Kidney (tissue), 14 donors: ENCODE results near the gene RRM2. TPM values are rescaled to one million over a fixed set of nuclear protein-coding genes. Genes with fewer than 3 reads are reported as not detected.

ENCODE experiments used
- DNase-seq, 5 donors: peaks; one replicate each; pipeline ENCODE4 v3.0.0-alpha.2; 2013 to 2020
- FAIRE-seq: peaks from 2 replicates; lab custom pipeline; 2012; peaks lifted over from hg19 to GRCh38; lab: Jason Lieb, UNC
- H3K27ac ChIP-seq, 2 donors: one replicate each; pipeline ENCODE4 v1.7.0; 2013; ENCODE audit warnings: low read depth in 2 of 2, low read length in 2 of 2, inconsistent platforms in 1 of 2
- H3K27me3 ChIP-seq: one replicate; pipeline ENCODE4 v1.7.1; 2013; ENCODE audit warnings: low read length, inconsistent platforms; ENCODE audit not compliant: control insufficient read depth, insufficient read depth
- H3K36me3 ChIP-seq, 3 donors: one replicate each; pipeline versions ENCODE4 v1.7.0 to v1.7.1; 2013; ENCODE audit warnings: low read length in 3 of 3, control low read depth in 1 of 3, inconsistent platforms in 1 of 3; ENCODE audit not compliant: insufficient read depth in 3 of 3, control insufficient read depth in 2 of 3
- H3K4me1 ChIP-seq, 3 donors: one replicate each; pipeline versions ENCODE4 v1.7.0 to v1.7.1; 2013; ENCODE audit warnings: low read length in 3 of 3, inconsistent platforms in 1 of 3, low read depth in 1 of 3; ENCODE audit not compliant: control insufficient read depth in 2 of 3, insufficient read depth in 2 of 3
- H3K4me3 ChIP-seq, 3 donors: one replicate each; pipeline versions ENCODE4 v1.7.0 to v1.8.1; 2013; ENCODE audit warnings: low read length in 3 of 3, control low read depth in 1 of 3, inconsistent platforms in 1 of 3
- H3K9ac ChIP-seq, 3 donors: one replicate each; pipeline versions ENCODE4 v1.7.0 to v1.7.1; 2013; ENCODE audit warnings: low read length in 3 of 3, control low read depth in 1 of 3, inconsistent platforms in 1 of 3
- H3K9me3 ChIP-seq, 3 donors: one replicate each; pipeline versions ENCODE4 v1.7.0 to v1.7.1; 2013; ENCODE audit warnings: low read length in 3 of 3, control low read depth in 1 of 3, inconsistent platforms in 1 of 3; ENCODE audit not compliant: control insufficient read depth in 2 of 3, insufficient read depth in 1 of 3
- intact Hi-C: fragments of 100-400 bp; cut with DNase I; formaldehyde crosslinking; loops from one replicate; pipeline ENCODE4 v1.11.1; 2022
- polyA plus RNA-seq: library from polyadenylated mRNA; stranded (reverse); fragments of 350-450 nt; fragmentation: Illumina TruSeq; extraction: RNeasy Lipid Tissue Mini Kit (QIAGEN cat#74804); gene quantifications from one replicate; pipeline ENCODE4 v1.2.3, GENCODE V29; 2014; ENCODE audit warnings: low read depth, low replicate concordance; ENCODE audit not compliant: insufficient read depth
- total RNA-seq: library from RNA; stranded (reverse); fragmentation: NEBNext Ultra II Directional; extraction: Animal tissue kit (Norgen Biotek cat#: 25700); gene quantifications from one replicate; pipeline ENCODE4 v1.2.1, GENCODE V29; 2021
- TF ChIP-seq, protein P1 (sequence below): IDR thresholded peaks from 3 replicates; pipeline ENCODE4 v1.5.1; 2012; ENCODE audit warnings: mild to moderate bottlenecking, moderate library complexity, borderline replicate concordance; ENCODE audit not compliant: insufficient read depth; ENCODE audit errors: extremely low read depth
- donor health status: control.
- donor health status: control.
- donor health status: control.
- donor health status: control.
- donor health status: control.
- donor health status: DM: yes; HTN: yes; CAD: no.
- donor health status: Normal renal cell carcinoma (clear cell type).

Gene RRM2
- total and polyA plus RNA-seq, 2 donors from 2014 or later, result 3.6 to 5.5 TPM

DNA sequence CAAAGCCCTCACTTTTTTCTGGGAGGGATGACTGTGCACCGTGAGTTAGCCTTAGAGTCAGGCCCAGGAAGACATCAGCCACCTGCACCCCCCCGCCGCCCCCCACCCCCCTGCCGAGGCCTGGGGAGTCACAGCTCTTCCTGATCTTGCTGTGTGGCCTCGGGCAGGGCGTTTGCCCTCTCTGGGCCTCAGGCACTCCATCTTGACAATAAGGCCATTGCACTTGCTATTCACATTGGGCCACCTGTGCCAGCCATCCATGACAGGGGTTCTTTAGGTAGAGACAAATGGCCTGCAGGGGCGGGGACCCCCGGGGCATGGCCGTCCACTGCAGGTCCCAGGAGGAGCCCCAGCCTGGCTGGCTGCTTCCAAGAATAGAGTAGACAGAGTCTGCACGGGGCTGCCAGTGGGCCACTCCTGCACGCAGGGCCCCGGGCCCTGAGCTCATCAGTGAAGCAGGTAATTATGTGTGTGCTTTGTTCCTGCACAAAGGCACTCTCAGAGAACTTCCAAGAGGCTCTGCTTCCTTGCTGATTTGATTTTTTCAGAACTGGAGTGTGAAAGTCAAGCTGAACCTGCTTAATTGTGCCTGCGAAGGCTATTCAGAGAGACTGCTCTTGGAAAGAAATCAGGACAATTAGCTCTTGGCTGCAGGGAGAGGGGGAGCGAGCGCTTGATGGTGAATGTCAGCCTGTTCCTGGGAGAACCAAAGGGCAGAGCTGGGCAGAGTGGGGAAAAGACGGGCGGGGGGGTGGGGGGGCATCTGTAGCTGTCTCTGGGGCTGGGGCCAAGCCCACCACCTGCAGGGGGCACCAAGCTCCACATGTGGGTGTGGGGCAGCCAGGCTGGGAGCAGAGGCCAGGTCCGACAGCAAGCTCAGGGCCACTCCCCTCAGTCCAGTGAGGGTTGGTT lies 40.3 kb downstream of the RRM2 start:
- Histone ChIP-seq H3K9ac (no peak overlapping the region), H3K4me1 (no peaks in the 10 kb centered on the region), H3K27me3 (no peaks in the 10 kb centered on the region), H3K27ac (no peak overlapping the region), H3K4me3 (no peak overlapping the region), H3K36me3 (no peaks in the 10 kb centered on the region), H3K9me3 (no peaks in the 10 kb centered on the region)
- intact Hi-C loops, result no loop called here
- DNase-seq (peak in 4 of 5 donors; percentile 52 to 73 (median 62)), FAIRE-seq (no peak)
- TF ChIP-seq, protein P1, sequence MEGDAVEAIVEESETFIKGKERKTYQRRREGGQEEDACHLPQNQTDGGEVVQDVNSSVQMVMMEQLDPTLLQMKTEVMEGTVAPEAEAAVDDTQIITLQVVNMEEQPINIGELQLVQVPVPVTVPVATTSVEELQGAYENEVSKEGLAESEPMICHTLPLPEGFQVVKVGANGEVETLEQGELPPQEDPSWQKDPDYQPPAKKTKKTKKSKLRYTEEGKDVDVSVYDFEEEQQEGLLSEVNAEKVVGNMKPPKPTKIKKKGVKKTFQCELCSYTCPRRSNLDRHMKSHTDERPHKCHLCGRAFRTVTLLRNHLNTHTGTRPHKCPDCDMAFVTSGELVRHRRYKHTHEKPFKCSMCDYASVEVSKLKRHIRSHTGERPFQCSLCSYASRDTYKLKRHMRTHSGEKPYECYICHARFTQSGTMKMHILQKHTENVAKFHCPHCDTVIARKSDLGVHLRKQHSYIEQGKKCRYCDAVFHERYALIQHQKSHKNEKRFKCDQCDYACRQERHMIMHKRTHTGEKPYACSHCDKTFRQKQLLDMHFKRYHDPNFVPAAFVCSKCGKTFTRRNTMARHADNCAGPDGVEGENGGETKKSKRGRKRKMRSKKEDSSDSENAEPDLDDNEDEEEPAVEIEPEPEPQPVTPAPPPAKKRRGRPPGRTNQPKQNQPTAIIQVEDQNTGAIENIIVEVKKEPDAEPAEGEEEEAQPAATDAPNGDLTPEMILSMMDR, result no peak

DNA sequence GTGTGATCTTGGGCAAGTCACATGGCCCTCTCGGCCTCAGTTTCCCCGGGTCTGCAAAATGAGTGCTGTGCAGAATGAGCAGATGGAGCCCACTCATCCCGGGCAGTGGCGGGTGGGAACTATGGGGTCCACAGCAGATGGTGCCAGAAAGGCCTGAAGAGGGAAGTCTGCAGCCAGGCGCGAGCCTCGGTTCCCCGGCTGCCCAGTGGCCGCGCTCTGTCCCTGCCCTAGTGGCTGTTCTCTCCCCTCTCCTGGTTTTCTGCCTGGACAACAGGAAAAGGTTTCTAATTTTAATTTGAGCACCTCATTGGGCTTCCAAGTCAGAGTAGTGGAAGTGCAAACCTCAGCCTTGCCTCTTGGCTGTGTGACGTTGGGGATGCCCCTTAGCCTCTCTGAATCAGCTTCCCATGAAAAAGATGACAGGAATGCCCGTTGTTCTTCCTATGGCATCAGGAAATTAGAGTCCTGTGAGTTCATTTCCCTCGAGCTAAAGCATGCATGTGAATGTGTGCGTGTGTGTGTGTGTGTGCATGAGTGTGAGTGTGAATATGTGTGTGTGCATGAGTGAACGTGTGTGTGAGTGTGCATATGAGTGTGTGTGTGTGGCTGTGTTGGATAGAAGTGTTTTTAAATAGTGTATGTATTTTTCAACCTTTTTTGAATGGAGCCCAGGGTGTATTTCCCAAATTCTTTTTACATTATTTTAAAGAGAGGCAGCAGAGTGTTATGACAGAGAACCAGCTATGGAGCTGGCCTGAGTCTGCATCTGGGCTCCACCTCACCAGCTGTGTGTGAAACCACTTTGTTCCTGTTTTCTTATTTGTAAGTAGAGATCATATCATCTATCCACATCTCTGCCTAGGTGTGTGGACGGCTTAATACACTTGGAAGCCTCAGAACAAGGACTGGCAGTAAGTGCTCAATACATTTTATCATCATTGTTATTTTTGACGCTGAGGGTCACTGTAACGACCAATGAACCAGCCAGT lies 41.3 kb downstream of the RRM2 start:
- Histone ChIP-seq H3K4me3 (no peak overlapping the region), H3K9ac (no peak overlapping the region), H3K27me3 (no peaks in the 10 kb centered on the region), H3K9me3 (no peaks in the 10 kb centered on the region), H3K4me1 (no peaks in the 10 kb centered on the region), H3K36me3 (no peaks in the 10 kb centered on the region), H3K27ac (no peak overlapping the region)
- DNase-seq, result no peak
- intact Hi-C loops, result no loop called here
- TF ChIP-seq, protein P1, result no peak
- no peak for FAIRE-seq

DNA sequence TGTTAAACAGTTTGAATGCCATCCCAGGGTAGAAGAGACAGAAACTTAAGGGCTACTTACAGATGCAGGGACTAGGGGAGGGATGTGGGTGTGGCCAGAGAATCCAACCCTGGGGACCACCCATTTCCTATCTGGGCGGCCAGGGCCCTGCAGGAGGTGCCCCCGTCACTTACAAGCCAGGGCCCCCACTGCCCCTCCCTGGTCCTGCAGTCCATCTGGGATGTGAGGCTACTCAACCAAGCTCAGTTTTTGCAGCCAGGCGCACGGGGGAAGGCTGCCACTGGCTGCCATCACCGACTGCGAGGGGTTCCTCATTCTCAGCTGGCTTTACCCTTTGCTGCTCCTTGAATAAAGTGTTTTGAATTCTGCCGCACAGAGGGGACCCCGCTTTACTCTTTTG lies 42.1 kb downstream of the RRM2 start:
- Histone ChIP-seq H3K9ac (no peak overlapping the region), H3K4me3 (no peak overlapping the region), H3K4me1 (no peaks in the 10 kb centered on the region), H3K36me3 (no peaks in the 10 kb centered on the region), H3K27ac (no peak overlapping the region), H3K27me3 (no peaks in the 10 kb centered on the region), H3K9me3 (no peaks in the 10 kb centered on the region)
- DNase-seq, result no peak
- FAIRE-seq, result no peak
- TF ChIP-seq, protein P1, result no peak
- intact Hi-C loops, result no loop called here
